GM23338 (cell line): Measurements from ENCODE around the gene ZBTB2.
A peak's percentile ranks its signal among the peaks of the same experiment; 100 is the strongest.

Source experiments
- CTCF ChIP-seq, 2 experiments: fragments of 200-600 bp in 1 of 2; sonication (generic) in 1 of 2; conservative IDR thresholded peaks; 2 replicates each; pipeline versions ENCODE4 v1.5.1 to v1.6.1; 2016 to 2017; ENCODE audit warnings: antibody characterized with exemption in 2 of 2, low read depth in 2 of 2, mild to moderate bottlenecking in 2 of 2, moderate library complexity in 1 of 2
- EZH2 ChIP-seq: fragments of 200-600 bp; sonication (generic); IDR thresholded peaks from one replicate; pipeline ENCODE4 v1.8.0; 2017; ENCODE audit warnings: antibody characterized with exemption, mild to moderate bottlenecking, low read depth; ENCODE audit not compliant: unreplicated experiment
- EZH2phosphoT487 ChIP-seq: fragments of 200-600 bp; sonication (generic); IDR thresholded peaks from one replicate; pipeline ENCODE4 v1.8.1; 2018; ENCODE audit warnings: antibody characterized with exemption; ENCODE audit not compliant: unreplicated experiment
- POLR2AphosphoS5 ChIP-seq: IDR thresholded peaks from 2 replicates; pipeline ENCODE4 v1.6.1; 2016; ENCODE audit warnings: antibody characterized with exemption, low read depth
- REST ChIP-seq: IDR thresholded peaks from one replicate; pipeline ENCODE4 v1.6.1; 2018; ENCODE audit warnings: antibody characterized with exemption; ENCODE audit not compliant: unreplicated experiment
- STAT1 ChIP-seq: IDR thresholded peaks from one replicate; pipeline ENCODE4 v1.6.1; 2016; ENCODE audit warnings: antibody characterized with exemption; ENCODE audit not compliant: unreplicated experiment

GRCh38 chr6:151430886-151431285, 39.5 kb upstream of the ZBTB2 start:
- TF ChIP-seq EZH2 (no peak), CTCF (conservative IDR thresholded peaks at IDR 0.05; ENCODE audit: low read depth in 2 of 2) (peak; percentile 14 to 49; a peak in 3 of 4 replicates), POLR2AphosphoS5 (no peak), REST (no peak), EZH2phosphoT487 (no peak), STAT1 (no peak)
